ENCODE measurements around the gene BIK.

DNA sequence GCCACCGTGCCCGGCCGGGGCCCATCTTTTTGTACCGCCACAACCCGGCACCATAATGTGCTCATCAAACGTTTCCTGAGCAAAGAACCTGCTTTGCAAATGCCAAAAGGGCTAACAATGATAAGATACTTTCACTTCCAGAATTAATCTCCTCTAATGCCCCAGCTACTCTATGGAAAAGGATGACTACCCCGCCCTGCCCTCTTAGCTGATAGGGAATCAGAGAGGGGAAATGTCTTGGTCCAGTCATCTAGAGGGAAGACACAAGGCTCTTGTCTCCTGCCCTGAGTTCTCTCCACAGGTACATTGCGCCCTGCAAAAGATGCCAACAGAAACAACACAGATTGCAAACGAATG, 21.9 kb upstream of the BIK start:
- TF ChIP-seq, protein P1, sequence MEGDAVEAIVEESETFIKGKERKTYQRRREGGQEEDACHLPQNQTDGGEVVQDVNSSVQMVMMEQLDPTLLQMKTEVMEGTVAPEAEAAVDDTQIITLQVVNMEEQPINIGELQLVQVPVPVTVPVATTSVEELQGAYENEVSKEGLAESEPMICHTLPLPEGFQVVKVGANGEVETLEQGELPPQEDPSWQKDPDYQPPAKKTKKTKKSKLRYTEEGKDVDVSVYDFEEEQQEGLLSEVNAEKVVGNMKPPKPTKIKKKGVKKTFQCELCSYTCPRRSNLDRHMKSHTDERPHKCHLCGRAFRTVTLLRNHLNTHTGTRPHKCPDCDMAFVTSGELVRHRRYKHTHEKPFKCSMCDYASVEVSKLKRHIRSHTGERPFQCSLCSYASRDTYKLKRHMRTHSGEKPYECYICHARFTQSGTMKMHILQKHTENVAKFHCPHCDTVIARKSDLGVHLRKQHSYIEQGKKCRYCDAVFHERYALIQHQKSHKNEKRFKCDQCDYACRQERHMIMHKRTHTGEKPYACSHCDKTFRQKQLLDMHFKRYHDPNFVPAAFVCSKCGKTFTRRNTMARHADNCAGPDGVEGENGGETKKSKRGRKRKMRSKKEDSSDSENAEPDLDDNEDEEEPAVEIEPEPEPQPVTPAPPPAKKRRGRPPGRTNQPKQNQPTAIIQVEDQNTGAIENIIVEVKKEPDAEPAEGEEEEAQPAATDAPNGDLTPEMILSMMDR (IDR thresholded peaks at IDR 0.05; ENCODE audit: borderline replicate concordance, extremely low read depth, low read length, poor library complexity, severe bottlenecking), result no peak
- no peak for TF ChIP-seq EZH2 (IDR thresholded peaks at IDR 0.05; ENCODE audit: borderline replicate concordance, low read depth, low read length, severe bottlenecking)

All from DND-41 (cell line).